Rectal smooth muscle tissue (tissue), 1 donor: ENCODE measurements around the gene PIK3C2B.

Experiments
- H3K27ac ChIP-seq: one replicate; pipeline ENCODE4 v1.7.0; 2013; ENCODE audit warnings: low read depth, low read length, inconsistent platforms
- H3K27me3 ChIP-seq: one replicate; pipeline ENCODE4 v1.7.0; 2013; ENCODE audit warnings: low read length; ENCODE audit not compliant: control insufficient read depth, insufficient read depth
- H3K36me3 ChIP-seq: one replicate; pipeline ENCODE4 v1.7.0; 2013; ENCODE audit warnings: low read length; ENCODE audit not compliant: control insufficient read depth, insufficient read depth
- H3K4me1 ChIP-seq: one replicate; pipeline ENCODE4 v1.7.0; 2013; ENCODE audit warnings: low read length; ENCODE audit not compliant: control insufficient read depth, insufficient read depth
- H3K4me3 ChIP-seq: one replicate; pipeline ENCODE4 v1.7.0; 2013; ENCODE audit warnings: low read length
- H3K9ac ChIP-seq: one replicate; pipeline ENCODE4 v1.7.0; 2013; ENCODE audit warnings: low read length

PIK3C2B gene

GRCh38 chr1:204483791-204484190 is 10.8 kb downstream of the PIK3C2B start:
- Histone ChIP-seq H3K4me1 (no peaks in the 10 kb centered on the region), H3K4me3 (no peak overlapping the region), H3K36me3 (peaks cover 3% of the 10 kb centered on the region), H3K27ac (no peak overlapping the region), H3K9ac (no peak overlapping the region), H3K27me3 (no peaks in the 10 kb centered on the region)

DNA sequence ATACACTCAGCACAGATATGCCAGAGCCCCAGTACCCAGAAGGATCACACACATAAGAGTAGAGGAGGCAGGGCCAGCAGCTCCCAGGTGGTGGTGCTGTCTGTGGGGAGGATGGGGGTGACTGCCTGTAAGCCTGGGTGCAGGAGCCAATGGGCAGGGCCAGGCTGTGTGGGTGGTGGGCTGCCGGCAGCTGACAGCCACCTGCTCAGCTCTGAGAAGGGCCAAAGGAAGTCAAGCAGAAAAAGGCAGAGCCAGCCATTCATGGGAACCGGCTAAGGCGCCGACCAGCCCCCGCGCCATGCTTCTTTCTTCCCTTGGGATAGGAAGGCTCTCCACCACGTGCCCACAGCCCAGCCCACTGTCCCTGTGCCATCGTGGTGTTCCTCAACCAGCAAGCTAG is 14.1 kb downstream of the PIK3C2B start:
- Histone ChIP-seq H3K27ac (no peak overlapping the region), H3K27me3 (no peaks in the 10 kb centered on the region), H3K4me3 (no peak overlapping the region), H3K36me3 (peaks cover 6% of the 10 kb centered on the region), H3K9ac (no peak overlapping the region), H3K4me1 (peaks cover 11% of the 10 kb centered on the region)

DNA sequence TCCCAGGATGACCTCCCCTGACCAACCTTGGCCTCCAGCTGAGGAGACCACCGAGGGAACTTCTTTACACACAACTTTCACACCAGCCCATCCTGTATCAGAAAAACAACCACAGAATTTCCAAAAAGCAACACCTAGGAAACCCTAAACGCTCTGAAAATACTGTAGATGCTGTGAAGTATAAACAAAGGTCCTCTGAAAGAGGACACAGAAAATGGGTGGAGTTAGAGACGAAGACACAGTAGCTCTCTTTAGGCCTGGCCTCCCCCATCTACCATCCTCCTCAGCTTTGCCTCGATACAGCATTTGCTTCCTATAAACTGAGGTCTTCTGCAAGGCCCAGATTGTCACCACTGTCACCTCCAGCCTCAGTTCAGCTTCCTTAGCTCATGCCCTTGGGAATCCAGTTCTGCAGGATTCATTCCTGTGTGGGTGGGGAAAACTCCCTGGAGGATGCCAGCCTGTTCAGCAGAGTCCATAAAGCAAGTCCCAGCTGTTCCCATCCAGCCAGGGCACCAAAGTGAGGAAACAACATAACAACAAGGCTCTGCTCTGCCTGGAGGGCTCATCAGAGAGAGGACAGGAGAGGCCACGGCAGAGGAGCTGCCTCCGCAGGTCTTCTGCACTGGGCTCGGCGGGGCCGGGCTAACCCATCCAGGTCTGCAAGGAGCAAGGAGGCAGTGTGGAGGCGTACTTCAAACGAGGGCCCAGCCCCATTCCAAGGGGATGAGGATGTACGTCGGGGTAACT is 15.0 kb downstream of the PIK3C2B start:
- H3K36me3 ChIP-seq: peaks cover 6% of the 10 kb centered on the region
- H3K27ac ChIP-seq: no peak overlapping the region
- peaks cover 11% of the 10 kb centered on the region for H3K4me1 ChIP-seq
- no peak overlapping the region for H3K4me3 ChIP-seq
- no peaks in the 10 kb centered on the region for H3K27me3 ChIP-seq
- no peak overlapping the region for H3K9ac ChIP-seq

DNA sequence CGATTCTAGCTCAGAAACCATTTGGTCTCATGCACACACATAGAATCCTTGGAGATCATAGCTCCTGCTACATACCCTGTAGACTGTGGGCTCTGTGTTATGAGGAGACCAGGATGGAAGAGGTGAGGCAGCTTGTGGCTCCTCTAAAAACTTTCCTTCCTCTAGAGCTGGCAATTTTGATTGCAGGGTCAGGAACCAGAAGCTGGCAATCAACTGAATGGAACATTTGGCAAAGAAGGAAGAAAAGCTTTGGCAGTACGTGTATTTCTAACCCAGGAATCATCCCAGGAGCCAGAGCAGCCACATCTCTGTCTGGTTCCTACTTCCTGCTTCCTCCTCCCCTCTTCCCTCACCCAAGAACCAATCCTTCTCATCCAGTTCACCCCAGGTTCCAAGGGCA is 15.7 kb downstream of the PIK3C2B start:
- H3K4me1 ChIP-seq: peaks cover 11% of the 10 kb centered on the region
- H3K36me3 ChIP-seq: peaks cover 5% of the 10 kb centered on the region
- H3K27ac ChIP-seq: no peak overlapping the region
- H3K4me3 ChIP-seq: no peak overlapping the region
- H3K9ac ChIP-seq: no peak overlapping the region
- no peaks in the 10 kb centered on the region for H3K27me3 ChIP-seq

DNA sequence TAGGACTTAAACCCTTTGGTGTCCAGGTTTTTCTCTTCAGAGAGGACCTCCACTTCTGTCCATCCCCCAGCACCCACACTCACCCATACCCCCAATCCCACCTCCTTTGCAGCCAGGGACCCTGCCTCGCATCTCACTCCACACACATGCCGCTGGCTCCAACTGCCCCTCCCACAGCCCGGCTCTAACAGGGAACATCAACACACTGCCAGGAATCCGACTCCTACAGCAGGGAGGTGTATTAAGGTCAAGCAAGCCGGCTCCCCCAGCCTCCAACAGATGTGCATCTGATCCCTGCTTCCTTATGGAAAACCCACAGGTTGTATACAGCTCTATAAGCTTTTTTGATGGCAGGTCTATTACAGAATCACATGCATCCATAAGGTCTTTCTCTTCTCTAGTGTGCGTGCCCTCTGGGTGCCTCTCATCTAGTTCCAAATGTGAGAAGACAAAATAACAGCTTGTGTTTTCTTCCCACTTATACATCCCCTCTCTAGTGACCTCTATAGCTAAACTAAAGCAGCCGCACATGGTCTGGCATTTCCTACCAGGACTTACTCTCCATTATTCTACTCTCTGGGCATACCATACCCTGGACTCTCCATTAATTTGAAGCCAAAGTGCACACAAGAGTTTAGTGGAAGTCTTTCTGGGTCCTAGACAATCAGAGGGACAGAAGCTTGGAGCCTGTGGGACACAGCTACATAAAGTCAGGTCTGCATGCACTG is 16.3 kb downstream of the PIK3C2B start:
- H3K4me3 ChIP-seq: no peak overlapping the region
- no peaks in the 10 kb centered on the region for H3K27me3 ChIP-seq
- peaks cover 3% of the 10 kb centered on the region for H3K36me3 ChIP-seq
- H3K27ac ChIP-seq: no peak overlapping the region
- H3K9ac ChIP-seq: no peak overlapping the region
- peaks cover 11% of the 10 kb centered on the region for H3K4me1 ChIP-seq

- Histone ChIP-seq H3K27ac (no peak overlapping the region), H3K4me1 (peaks cover 11% of the 10 kb centered on the region), H3K36me3 (peaks cover 3% of the 10 kb centered on the region), H3K27me3 (no peaks in the 10 kb centered on the region), H3K9ac (no peak overlapping the region), H3K4me3 (no peak overlapping the region)
These were observed 17.4 kb downstream of the PIK3C2B start for GRCh38 chr1:204477036-204477740.

- H3K9ac ChIP-seq: no peak overlapping the region
- no peaks in the 10 kb centered on the region for H3K27me3 ChIP-seq
- peaks cover 11% of the 10 kb centered on the region for H3K4me1 ChIP-seq
- H3K36me3 ChIP-seq: peaks cover 3% of the 10 kb centered on the region
- no peak overlapping the region for H3K27ac ChIP-seq
- no peak overlapping the region for H3K4me3 ChIP-seq
These were observed 18.0 kb downstream of the PIK3C2B start for GRCh38 chr1:204476563-204476962.

DNA sequence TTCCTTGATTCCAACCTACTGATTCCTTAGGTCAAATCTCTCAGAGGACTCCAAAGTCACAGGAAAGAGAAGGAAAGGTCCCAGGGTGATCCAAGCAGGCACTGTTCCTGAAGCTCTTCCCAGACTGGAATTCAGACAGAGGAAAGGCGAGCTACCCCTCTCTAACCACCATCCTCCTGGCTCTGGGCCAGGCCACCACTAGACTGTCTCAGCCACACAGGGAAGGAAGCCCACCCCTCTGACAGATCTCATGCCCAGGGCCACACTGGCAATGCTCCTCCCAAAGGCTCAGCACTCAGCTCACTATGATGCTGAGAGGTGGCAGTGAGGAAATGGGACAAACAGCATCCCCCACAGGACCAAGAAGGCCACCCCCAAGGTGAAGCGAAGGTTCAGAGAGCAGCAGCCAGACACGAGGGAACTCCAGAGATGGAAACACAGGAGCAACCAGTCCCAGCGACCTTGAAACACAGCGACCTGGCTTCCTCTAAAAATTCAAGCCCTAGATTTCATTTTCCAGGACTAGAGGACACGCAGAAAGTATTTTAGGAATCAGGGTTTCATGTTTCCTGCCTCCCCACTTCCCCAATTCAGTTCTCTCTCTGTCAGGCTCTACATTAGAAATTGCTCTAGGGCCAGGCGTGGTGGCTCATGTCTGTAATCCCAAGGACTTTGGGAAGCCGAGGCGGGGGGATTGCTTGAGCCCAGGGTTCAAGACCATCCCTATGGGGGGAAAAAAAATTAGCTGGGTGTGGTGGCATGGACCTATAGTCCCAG is 18.8 kb downstream of the PIK3C2B start:
- peaks cover 3% of the 10 kb centered on the region for H3K36me3 ChIP-seq
- no peak overlapping the region for H3K27ac ChIP-seq
- no peak overlapping the region for H3K9ac ChIP-seq
- peaks cover 11% of the 10 kb centered on the region for H3K4me1 ChIP-seq
- no peak overlapping the region for H3K4me3 ChIP-seq
- H3K27me3 ChIP-seq: no peaks in the 10 kb centered on the region

DNA sequence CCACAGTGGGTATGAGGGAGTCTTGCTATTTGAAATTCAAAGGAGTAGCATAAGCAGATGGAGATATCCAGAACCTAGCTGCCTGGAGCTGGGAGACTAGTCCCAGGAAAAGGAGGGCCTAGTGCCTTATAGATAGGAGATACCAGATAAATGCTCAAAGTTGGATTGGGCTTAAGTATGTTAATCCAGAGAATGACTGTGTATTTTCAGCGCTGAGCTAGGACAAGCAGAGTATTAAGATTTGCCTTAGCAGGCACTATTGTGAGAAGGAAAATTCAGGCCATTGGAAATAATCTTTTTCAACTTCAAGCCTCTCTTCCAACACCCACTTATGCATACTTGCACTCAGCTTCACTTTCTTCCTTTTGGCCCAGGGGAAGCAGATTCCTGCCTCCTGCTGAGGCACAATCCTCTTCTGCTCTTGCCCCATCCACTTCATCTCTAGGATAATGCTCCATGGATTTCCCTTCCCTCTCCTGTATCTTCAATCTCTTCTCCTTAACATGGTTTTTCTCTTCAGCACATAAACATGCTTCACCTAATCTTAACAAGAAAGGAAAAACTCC is 21.1 kb downstream of the PIK3C2B start:
- Histone ChIP-seq H3K36me3 (peaks cover 10% of the 10 kb centered on the region), H3K4me1 (peaks cover 11% of the 10 kb centered on the region), H3K27me3 (no peaks in the 10 kb centered on the region), H3K27ac (no peak overlapping the region), H3K4me3 (no peak overlapping the region), H3K9ac (no peak overlapping the region)

- Histone ChIP-seq H3K4me1 (peaks cover 4% of the 10 kb centered on the region), H3K4me3 (no peak overlapping the region), H3K27ac (no peak overlapping the region), H3K27me3 (no peaks in the 10 kb centered on the region), H3K36me3 (peaks cover 15% of the 10 kb centered on the region), H3K9ac (no peak overlapping the region)
These were observed 21.9 kb downstream of the PIK3C2B start for GRCh38 chr1:204472660-204473059.

DNA sequence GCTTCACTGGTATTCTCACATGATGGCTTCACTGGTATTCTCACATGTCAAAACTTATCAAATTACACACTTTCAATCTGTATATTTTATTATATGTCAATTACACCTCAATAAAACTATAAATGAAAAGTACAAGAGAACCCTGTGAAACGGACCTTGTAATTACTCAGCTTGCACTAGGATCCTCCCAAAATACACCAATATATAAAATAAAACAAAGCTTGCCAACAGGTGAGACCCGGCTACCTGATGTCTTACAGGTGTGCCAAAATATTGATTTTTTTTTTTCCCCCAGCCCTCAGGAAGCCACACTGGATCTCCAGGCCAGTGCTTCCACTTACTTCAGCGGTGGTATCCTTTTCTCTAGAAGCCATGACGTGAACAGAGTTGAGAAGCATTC is 22.9 kb downstream of the PIK3C2B start:
- Histone ChIP-seq H3K27ac (no peak overlapping the region), H3K36me3 (peaks cover 18% of the 10 kb centered on the region), H3K9ac (no peak overlapping the region), H3K27me3 (no peaks in the 10 kb centered on the region), H3K4me3 (no peak overlapping the region), H3K4me1 (no peaks in the 10 kb centered on the region)

- Histone ChIP-seq H3K27me3 (no peaks in the 10 kb centered on the region), H3K9ac (no peak overlapping the region), H3K36me3 (peaks cover 21% of the 10 kb centered on the region), H3K4me3 (no peak overlapping the region), H3K4me1 (peaks cover 3% of the 10 kb centered on the region), H3K27ac (no peak overlapping the region)
These were observed 25.3 kb downstream of the PIK3C2B start for GRCh38 chr1:204469304-204469703.
